Lower leg skin (tissue), 4 donors: ENCODE results near the gene CRK. TPM values are rescaled to one million over a fixed set of nuclear protein-coding genes. Genes with fewer than 3 reads are reported as not detected.

Experiments
- DNase-seq, 2 donors: peaks; one replicate each; pipeline ENCODE4 v3.0.0-alpha.2; 2019; ENCODE audit warnings: low spot score in 2 of 2
- H3K4me3 ChIP-seq: fragments of 200-600 bp; sonication (generic); 2 replicates; pipeline ENCODE4 v1.5.1; 2017; ENCODE audit warnings: mild to moderate bottlenecking, low read depth; ENCODE audit not compliant: poor library complexity, severe bottlenecking
- CTCF ChIP-seq, 3 donors: fragments of 450-650 bp; IDR thresholded peaks; one replicate each; pipeline ENCODE4 v1.5.1; 2016; ENCODE audit warnings: antibody characterized with exemption in 3 of 3, mild to moderate bottlenecking in 3 of 3, moderate library complexity in 2 of 3
- POLR2A ChIP-seq, 2 donors: fragments of 450-650 bp; IDR thresholded peaks; one replicate each; pipeline ENCODE4 v1.6.1; 2016 to 2017; ENCODE audit warnings: antibody characterized with exemption in 2 of 2, mild to moderate bottlenecking in 1 of 2, moderate library complexity in 1 of 2
- WGBS, 2 donors: methylation state at CpG; one replicate each; pipeline ENCODE4 v1.1.5; 2018; 5-methylcytosine and 5-hydroxymethylcytosine counted together
- intact Hi-C: fragments of 100-400 bp; cut with DNase I; formaldehyde crosslinking; loops from one replicate; pipeline ENCODE4 v1.15.0; 2023; ENCODE audit warnings: low total_unique reads
- total RNA-seq, 4 donors: library from RNA; depleted of rRNA; stranded (reverse); fragments of >200 nt; gene quantifications; one replicate each; pipeline ENCODE4 v1.1.0, GENCODE V29; 2016

Gene CRK
- total RNA-seq, 4 donors from 2014 or later, result 48.2 to 70.0 (median 50.7) TPM

- intact Hi-C loops, result no loop called here
- no peak for DNase-seq
- WGBS, 2 donors, result 50 to 58% methylated on average over 11 of the region's 11 CpGs
- TF ChIP-seq POLR2A (IDR thresholded peaks at IDR 0.05), result no peak
- TF ChIP-seq CTCF (IDR thresholded peaks at IDR 0.05), result no peak
- H3K4me3 ChIP-seq, result no peak overlapping the region
Measured at GRCh38 chr17:1438593-1439083, 17.4 kb downstream of the CRK start.

- WGBS, 2 donors, result 86 to 91% methylated on average over 3 of the region's 3 CpGs
- intact Hi-C loops, result no loop called here
- H3K4me3 ChIP-seq, result no peak overlapping the region
- no peak for TF ChIP-seq POLR2A (IDR thresholded peaks at IDR 0.05)
- no peak for TF ChIP-seq CTCF (IDR thresholded peaks at IDR 0.05)
- no peak for DNase-seq
Measured at GRCh38 chr17:1435326-1435725, 20.7 kb downstream of the CRK start.

- 93 to 97% methylated on average over 3 of the region's 3 CpGs for WGBS, 2 donors
- DNase-seq, result no peak
- no peak overlapping the region for H3K4me3 ChIP-seq
- no peak for TF ChIP-seq POLR2A (IDR thresholded peaks at IDR 0.05)
- TF ChIP-seq CTCF (IDR thresholded peaks at IDR 0.05), result no peak
- intact Hi-C loops, result no loop called here
Measured at GRCh38 chr17:1434150-1434549, 21.9 kb downstream of the CRK start.

GRCh38 chr17:1431631-1432104 lies 24.4 kb downstream of the CRK start:
- intact Hi-C loops, result no loop called here
- 79 to 86% methylated on average over 2 of the region's 2 CpGs for WGBS, 2 donors
- no peak for TF ChIP-seq CTCF (IDR thresholded peaks at IDR 0.05)
- TF ChIP-seq POLR2A (IDR thresholded peaks at IDR 0.05), result no peak
- no peak overlapping the region for H3K4me3 ChIP-seq
- DNase-seq, result no peak

GRCh38 chr17:1423456-1424135 lies 32.4 kb downstream of the CRK start:
- no peak overlapping the region for H3K4me3 ChIP-seq
- WGBS, 2 donors, result 72 to 74% methylated on average over 10 of the region's 10 CpGs
- intact Hi-C loops, result no loop called here
- no peak for DNase-seq
- TF ChIP-seq CTCF (IDR thresholded peaks at IDR 0.05) (no peak), POLR2A (IDR thresholded peaks at IDR 0.05) (no peak)

GRCh38 chr17:1422885-1423284 lies 33.1 kb downstream of the CRK start:
- WGBS, 2 donors, result 61 to 72% methylated on average over 7 of the region's 7 CpGs

More at GRCh38 chr17:1422885-1423284, 33.1 kb downstream of the CRK start:
- H3K4me3 ChIP-seq, result no peak overlapping the region
- DNase-seq, result no peak
- TF ChIP-seq CTCF (IDR thresholded peaks at IDR 0.05) (no peak), POLR2A (IDR thresholded peaks at IDR 0.05) (no peak)
- intact Hi-C loops, result no loop called here
